HG03039 (cell line): ENCODE measurements around the gene PRPF40B.

Source experiments
- ATAC-seq: cut with Tn5 transposase; IDR thresholded peaks from one replicate; pipeline ENCODE4 v1.9.1; 2021; ENCODE audit warnings: mild to moderate bottlenecking, moderate library complexity; ENCODE audit not compliant: unreplicated experiment

Gene PRPF40B

DNA sequence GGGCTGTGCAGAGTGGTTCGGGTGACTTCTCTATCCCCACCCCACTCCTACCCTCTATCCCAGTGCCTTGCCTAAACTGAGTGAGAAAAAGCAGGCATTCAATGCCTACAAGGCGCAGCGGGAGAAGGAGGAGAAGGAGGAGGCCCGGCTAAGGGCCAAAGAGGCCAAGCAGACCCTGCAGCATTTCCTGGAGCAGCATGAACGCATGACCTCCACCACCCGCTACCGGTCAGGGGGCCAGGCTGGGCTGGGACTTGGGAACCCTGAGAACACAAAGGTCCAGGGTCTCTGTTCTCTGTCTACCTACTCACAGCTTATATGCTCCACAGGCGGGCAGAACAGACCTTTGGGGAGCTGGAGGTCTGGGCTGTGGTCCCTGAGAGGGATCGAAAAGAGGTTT is 11.7 kb downstream of the PRPF40B start:
- no peak for ATAC-seq

DNA sequence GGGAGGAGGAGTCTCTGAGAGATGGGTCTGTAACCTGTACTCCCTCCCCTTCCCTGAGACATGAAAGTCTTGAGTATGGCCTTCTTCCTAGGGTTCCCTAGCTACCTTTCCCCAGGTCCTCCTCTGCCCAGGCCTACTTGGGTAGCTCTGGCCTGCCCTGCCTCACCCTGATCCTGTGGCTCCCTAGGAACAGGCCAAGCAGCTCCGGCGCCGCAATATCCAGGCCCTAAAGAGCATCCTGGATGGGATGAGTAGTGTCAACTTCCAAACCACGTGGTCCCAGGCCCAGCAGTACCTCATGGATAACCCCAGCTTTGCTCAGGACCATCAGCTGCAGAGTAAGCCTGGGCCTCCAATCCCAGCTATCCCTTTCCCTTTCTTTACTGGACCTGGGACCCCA is 12.3 kb downstream of the PRPF40B start:
- ATAC-seq = no peak

DNA sequence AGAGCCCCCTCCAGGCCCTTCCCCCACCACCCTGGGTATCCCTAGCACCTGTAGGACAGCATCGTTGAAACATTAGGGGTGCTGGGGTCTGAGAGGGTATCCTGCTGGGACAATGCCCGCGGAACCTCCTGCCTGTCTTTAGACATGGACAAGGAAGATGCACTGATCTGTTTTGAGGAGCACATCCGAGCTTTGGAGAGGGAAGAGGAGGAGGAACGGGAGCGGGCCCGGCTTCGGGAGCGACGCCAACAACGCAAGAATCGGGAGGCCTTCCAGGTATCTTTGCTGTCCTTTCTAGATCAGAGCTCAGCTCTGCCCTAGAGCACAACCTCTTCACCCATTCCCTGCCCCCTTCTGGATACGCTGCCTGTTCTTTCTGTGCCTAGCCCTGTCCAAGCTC is 13.2 kb downstream of the PRPF40B start:
- no peak for ATAC-seq

DNA sequence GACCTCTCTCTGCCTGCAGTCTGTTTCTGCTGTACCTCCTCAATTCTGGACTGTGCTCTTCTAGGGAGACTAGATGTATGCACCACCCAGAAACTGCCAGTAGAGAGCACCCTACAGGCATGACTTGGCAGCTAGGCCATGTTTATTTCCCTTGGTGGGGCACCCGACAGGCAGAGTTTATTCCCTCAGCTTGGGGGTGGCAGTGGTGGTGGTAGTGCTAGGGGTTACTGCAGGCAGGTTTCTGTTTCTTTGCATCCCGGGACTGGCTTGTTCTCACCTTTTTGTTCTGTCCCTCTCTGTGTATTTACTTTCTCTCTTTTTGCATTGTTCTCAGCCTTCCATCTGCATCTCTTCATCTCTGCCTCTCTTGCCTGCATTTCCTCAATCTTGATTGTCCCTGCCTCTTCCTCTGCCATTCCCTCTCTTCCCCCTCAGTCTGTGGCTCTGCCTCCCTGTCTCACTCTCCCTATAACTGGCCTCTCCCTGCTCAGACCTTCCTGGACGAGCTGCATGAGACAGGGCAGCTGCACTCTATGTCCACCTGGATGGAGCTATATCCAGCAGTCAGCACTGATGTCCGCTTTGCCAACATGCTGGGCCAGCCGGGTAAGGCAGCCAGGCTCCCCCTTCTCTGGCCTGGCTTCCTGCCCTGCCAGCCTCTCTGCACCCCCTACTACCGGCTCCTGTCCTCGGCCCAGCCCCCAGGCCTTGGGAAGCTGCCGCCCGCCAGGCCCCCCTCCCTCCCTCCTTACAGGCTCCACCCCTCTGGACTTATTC is 13.8 kb downstream of the PRPF40B start:
- no peak for ATAC-seq

DNA sequence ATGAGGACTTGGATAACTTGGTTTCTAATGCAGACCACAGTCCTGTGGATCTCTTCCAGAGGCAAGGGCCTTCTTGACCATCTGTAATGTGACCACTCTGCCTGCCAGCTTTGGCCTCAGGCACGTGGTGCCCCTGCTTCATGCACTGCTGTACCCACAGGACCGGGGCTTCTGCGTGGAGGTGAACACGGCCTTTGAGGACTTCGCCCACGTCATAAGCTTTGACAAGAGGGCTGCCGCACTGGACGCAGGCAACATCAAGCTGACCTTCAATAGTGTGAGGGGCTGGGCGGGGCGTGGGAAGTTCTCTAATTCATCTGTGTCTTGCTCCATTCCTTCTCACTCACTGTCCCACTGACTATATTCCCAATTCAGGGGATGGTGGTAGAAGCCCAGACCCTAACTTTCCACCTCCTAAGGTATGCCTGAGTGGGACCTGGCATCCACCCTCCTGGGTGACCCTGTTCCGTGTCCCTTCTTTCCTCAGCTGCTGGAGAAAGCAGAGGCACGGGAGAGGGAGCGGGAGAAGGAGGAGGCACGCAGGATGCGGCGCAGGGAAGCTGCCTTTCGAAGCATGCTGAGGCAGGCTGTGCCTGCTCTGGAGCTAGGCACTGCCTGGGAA is 18.5 kb downstream of the PRPF40B start:
- no peak for ATAC-seq

DNA sequence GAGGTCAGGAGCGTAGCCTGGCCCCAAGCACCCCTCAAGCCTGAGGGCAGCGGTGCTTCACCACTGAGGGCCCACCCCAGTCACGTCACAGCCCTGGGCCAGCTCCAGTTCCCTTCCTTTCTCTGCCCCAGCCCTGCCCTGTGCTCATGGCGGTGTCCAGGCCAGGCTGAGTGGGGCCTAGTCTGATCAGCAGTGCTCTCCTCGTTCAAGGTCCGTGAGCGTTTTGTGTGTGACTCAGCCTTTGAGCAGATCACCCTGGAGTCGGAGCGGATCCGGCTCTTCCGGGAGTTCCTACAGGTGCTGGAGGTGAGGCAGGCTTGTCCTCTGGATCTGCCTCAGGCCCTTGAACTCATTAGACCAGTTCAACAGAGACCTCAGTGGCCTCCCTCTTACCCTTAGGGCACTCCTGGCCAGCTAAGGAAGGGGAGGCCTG is 19.0 kb downstream of the PRPF40B start:
- no peak for ATAC-seq

DNA sequence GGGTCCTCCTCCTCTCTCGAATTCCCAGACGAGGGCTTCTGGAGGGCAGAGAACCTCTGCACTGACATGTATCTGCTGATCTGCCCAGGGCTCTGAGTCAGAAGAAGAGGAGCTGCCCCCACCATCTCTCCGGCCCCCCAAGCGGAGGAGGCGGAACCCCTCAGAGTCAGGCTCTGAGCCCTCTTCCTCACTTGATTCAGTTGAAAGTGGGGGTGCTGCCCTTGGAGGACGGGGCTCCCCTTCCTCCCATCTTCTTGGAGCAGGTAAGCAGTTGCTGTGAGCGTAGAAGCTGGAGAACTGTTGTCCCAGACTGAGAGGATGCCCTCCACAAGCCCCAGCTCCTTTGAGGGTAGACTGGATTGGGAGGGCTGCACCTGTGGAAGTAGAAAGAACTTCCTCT is 19.8 kb downstream of the PRPF40B start:
- ATAC-seq = no peak

DNA sequence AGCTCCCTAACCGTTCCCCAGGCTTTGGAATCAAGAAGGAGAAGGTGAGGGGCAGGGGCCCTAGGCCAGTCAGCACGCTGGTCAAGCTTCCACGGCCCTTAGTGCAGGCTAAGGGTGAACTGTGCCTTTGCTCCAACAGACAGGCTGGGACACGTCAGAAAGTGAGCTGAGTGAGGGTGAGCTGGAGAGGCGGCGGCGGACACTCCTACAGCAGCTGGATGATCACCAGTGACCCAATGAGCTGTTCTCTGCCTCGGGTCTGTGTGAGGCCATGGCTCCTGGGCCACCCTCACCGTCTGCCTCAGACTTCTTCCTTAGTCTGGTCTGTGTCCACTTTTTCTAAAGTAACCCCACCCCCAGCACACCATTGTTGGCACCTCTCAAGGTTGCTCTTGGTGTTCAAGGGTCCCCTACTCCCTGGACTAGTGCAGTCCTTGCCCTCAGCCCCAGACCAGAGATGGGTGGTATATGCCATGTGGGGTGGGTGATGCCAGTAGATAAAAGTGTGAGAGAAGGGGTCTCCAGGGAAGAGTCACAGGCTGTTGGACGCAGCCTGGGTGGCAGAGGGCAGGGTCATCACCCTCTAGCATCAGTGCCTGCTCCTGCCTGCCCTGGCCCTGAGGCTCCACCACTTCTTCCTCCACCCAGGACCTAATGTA is 20.7 kb downstream of the PRPF40B start:
- no peak for ATAC-seq

DNA sequence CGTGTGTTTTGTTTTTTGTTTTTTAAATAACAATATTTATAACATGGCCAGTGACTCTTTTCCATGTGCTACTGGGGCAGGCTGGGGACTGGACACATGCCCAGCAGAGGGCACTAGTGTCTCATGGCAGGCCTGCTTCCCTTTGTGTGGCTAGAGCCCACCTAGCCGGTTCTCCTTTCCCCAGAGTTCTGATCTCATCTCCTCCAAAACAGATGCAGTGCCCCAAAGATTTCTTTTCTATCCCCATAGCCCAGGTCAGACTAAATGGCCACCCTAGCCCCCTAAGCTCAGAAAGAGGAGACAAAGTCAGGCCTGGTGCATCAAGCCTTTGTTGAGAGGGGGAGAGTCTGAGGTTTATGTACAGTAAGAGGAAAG is 21.2 kb downstream of the PRPF40B start:
- ATAC-seq = no peak

DNA sequence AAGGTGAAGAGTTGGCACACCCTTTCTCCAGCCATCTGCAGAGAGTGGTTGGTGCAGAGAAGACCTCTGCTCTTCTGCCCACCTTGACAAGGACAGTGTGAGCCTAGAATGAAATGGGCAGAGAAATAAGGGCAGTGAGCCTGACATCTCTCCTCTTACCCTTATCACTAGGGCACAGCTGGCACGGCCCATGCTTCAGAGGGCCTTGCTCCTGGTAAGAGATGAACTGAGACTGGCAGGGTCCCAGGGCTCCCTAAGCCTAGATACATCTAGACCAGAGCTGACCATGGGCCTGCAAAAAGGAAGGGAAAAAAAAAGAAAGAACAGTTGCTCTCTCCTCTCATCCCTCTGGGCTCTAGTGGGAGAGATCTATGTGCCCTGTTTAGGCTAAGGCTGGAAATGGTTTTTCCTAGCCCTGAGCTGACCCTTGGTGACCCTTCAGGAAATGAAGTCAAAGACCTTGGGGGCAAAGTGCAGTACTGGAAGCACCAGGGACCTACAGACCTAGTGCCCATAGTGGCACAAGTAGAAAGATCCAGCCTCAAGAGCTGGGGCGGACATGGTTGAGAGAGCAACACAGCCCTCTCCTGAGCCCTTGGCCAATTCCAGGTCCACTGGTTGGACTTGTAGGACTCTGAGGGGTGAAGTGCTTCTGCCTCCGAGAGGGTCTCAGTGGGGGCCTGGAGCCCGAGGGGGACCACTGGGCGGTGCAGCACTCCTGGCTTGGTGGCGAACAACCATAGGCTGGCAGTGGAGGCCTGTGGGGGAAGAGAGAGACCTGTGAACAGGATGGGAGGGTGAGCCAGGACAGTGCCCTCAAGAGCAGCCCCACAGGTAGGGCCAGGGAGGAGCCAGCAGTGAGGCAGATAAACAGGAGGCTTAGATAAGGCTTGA is 22.0 kb downstream of the PRPF40B start:
- ATAC-seq = no peak

DNA sequence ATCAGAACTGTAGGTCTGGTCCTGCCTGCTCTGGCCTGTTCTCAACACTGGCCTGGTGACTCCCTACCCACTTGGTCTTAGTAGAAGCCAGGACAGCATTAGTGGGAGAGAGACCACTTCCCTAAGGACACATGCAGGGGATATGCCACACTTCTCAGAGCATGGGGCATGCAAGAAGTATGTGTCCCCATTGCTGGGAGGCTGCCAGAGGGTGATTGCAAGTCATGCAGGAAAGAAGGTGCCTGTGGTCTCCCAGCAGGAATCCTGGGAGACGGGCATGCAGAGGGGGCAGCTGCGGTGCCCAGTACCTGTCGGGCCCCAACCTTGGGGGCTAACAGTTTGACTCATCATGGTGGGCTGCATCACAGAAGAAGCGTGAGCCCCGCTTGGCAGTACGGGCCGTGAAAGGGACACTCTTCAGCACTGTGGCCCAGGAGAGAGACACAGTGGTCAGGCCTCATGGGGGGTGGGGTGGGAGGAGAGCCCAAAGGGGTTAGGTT is 23.0 kb downstream of the PRPF40B start:
- no peak for ATAC-seq

DNA sequence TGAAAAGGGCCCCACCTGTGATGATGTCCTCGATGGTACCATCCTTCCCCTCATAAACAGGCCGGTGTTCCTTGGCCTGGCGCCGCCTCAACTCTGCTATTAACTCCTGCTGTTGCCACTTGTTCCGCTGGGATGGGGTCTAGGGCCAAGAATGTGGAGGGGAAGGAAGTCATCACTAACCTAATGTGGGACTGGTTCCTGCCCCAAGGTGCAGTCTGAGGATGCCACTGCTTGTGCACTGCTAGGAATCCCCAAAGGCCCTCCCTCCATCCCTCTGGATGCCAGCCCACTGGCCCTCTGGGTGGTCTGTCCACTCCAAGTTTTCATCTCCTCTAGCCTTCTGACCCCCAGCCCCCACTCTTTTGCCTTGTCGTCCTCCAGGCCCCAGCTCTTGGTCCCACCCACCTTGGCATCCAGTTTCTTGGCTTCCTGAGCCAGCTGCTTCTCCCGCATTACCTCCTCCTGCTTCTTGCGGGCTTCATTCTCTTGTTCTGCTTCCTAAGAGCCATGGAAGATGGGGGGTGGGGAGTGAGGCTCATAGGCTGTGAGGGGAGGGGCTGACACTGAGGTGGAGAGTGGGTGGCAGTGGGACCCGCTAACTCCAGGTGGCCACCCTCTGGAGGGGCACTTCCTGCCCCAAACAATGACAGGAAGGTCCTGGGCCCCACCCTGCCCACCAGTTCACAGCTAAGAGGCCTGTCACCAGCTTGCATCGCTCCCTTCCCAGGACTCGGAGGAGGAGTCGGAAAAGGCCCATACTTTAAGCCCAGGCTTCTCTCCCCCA is 23.7 kb downstream of the PRPF40B start:
- ATAC-seq = no peak

DNA sequence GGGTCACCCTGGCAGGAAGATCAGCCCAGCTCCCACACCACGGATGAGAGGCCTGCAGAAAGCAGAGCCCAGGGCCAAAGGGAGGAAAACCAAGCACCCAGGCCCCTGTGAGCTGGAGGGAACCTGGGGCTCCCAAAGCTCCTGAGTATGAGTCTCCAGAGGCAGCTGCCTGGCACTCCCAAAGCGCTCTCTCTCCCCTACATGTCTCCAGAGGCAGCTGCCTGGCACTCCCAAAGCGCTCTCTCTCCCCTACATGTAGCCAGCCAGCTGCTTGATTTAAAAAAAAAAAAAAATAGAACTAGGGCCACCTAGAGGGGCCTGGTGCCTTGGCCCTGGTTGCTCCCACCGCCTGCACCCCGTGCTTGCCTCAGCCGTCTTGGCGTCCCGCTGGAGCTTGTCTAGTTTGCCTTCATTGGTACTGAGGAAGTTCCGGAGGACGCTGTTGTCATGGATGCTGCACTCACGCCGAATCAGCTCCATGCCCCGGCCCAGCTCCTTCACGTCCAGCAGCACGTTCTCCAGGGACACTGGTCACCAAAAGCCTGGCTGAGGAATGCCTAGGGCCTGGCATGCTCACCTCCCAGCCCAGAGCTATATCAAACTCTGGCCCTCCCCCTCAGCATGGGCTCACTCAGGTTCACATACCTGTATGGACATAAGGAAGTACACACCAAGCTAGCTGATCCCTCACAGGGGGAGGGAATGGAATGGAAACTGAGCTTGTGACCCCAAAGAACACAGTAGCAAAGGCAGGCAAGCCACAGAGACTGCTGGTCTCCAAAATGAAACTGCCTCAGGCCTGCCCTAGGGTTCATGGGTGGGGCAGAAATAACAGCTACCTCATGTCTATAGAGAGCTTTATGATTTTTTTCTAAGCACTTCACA is 24.7 kb downstream of the PRPF40B start:
- no peak for ATAC-seq

DNA sequence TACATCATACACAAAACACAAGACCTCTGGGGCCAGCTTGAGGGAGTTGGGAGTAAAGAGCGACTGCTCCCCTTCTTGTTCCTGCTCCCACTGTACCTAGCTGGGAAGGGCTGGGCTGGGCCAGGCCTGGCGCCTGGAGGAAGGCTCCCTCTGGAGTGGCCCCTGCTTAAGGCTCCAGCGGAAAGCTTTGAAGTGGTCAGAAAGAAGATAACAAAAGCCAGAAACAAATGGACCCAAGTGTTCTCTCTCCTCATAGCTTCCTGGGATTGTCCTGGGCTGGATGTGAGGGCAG is 25.3 kb downstream of the PRPF40B start:
- no peak for ATAC-seq

DNA sequence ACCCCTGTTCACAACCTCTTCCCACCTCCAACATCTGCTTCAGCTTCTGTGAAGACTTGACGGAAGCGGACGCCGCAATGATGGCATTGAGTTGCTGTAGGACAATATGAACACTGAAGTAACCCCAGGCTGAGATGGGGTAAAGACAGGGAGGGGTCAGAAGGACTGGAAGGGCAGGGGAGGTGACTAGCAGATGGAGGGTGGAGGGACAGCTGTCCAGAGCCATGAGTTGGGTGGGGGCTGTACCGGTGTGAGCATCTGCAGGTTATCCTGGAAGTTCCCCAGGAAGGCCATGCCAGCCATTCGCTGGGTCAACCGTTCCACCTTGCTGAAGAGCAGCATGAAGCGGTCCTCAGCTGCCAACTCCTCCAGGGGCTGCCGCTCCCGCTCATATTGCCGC is 26.1 kb downstream of the PRPF40B start:
- no peak for ATAC-seq

DNA sequence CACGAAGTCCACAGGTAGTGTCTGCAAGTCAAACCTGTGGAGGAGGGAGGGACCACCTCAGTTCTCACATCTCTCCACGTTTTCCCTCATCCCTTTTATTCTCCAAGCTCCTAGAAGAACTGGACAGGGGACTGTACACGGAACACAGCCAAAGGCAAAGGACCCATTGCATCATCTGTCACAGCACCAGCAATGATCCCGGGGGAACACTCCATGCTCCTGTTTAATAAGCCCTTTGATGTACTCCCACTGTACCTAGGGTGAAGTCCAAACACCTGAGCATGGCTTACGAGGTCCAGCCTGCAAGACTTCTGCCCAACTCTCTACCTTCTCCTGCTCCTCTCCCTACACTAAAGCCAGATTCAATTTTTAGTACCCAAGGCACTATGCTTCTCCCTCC is 26.5 kb downstream of the PRPF40B start:
- ATAC-seq = no peak

DNA sequence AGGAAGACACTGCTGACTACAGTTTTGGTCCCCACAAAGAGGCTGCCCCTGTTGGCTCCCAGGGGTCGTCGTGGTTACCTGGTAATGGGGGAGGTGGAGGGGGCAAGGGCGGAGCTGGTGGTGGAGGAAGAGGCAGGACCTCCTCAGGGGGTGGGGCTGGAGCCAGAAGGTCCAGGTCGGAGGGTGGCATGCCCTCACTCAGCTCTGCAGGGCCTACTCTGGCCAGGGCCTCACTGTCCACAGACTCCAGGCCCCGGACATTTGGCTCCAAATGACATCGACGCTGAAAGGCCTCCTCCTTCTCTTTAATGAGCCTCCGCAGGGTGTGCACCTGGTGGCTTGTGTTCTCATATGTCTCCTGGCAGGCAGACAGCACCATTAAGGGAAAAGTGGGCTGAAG is 28.5 kb downstream of the PRPF40B start:
- no peak for ATAC-seq

DNA sequence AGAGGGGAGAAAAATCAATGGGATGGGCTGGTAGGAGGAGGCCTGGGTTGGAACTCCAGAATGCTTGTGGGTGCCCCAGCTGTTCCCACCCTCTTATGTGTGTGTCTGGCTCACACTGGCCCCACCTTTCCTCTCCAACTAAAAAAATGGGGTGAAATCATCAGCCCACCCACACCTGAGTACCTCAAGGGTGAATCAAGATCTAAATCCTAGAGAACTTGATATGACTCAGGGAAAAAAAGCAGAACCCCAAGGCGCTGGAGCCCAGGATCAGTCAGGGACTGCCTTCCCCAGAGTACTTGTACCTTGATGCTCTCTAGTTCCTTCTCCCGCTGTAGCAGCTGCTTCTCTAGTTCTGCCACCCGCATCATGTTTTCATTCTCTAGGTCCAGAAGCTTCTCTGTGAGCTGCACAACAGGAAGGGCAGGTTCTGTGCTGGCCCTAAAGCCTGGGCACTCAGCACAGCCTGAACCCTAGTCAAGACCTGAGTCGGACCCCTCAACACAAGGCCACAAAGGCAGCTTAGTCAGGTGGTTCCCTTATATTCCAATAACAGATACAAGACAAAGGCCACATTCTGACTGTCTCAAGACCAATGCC is 29.7 kb downstream of the PRPF40B start:
- no peak for ATAC-seq

DNA sequence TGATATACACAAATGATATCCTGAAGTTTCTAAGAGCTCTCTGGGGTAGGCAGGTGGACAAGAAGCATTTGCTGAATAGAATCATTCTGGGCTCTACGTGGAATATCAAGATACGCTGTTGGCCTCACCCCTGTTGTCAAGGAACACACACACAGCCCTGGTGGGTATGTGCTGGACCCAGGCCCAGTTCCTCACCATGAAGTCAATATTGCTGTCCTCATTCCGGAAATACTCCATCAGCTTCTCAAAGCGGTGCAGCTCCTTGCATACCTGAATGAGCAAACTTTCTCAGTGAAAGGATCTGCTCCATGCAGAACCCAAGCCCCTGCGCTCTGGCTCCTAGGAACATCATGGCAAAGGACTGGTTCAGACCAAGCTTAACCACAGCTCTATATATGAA is 31.4 kb downstream of the PRPF40B start:
- ATAC-seq = no peak
